Muscle of arm (tissue), 14 donors: Measurements from ENCODE around the gene FDX1. TPM values are rescaled to one million over a fixed set of nuclear protein-coding genes. Genes with fewer than 3 reads are reported as not detected.
"Not testable (repeated sequence)": the region's sequence is repeated elsewhere in the genome, so short reads cannot be mapped to it uniquely, and the experiment has no call there.

Experiments
- DNase-seq: peaks from one replicate; pipeline ENCODE4 v3.0.0-alpha.2; 2013
- long read RNA-seq, 11 donors: transcript quantifications; one replicate each; lab custom pipeline, GENCODE V29; 2026
- polyA plus RNA-seq, 12 donors: library from polyadenylated mRNA; unstranded; fragments of 120-200 nt; gene quantifications; one replicate each; pipeline ENCODE4 v1.2.1, GENCODE V29; 2013; ENCODE audit not compliant: insufficient read length in 12 of 12

The FDX1 gene, protein sequence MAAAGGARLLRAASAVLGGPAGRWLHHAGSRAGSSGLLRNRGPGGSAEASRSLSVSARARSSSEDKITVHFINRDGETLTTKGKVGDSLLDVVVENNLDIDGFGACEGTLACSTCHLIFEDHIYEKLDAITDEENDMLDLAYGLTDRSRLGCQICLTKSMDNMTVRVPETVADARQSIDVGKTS
- 10 to 100 TPM in 6 of 12 donors, 1 to 10 TPM in 5, not detected in 1; 6.6 to 15.0 (median 10.6) TPM for polyA plus RNA-seq
- long read RNA-seq, donor 1, transcript FDX1-201 (4 exons, 3,206 nt) = major isoform, 55 of 68 reads
- long read RNA-seq, donor 1, partial matches to known transcripts = 13 of 68 reads
- long read RNA-seq, donor 1, other reads (novel, unspliced or antisense) = 0 of 68 reads
- long read RNA-seq, donor 2, transcript FDX1-201 (4 exons, 3,206 nt) = major isoform, 34 of 48 reads
- long read RNA-seq, donor 2, partial matches to known transcripts = 14 of 48 reads
- long read RNA-seq, donor 2, other reads (novel, unspliced or antisense) = 0 of 48 reads
- long read RNA-seq, donor 3, transcript FDX1-201 (4 exons, 3,206 nt) = major isoform, 5 of 5 reads
- long read RNA-seq, donor 3, partial matches to known transcripts = 0 of 5 reads
- long read RNA-seq, donor 3, other reads (novel, unspliced or antisense) = 0 of 5 reads
- long read RNA-seq, donor 4, transcript FDX1-201 (4 exons, 3,206 nt) = major isoform, 6 of 6 reads
- long read RNA-seq, donor 4, partial matches to known transcripts = 0 of 6 reads
- long read RNA-seq, donor 4, other reads (novel, unspliced or antisense) = 0 of 6 reads
- long read RNA-seq, donor 5 = 0 reads
- long read RNA-seq, donor 6, transcript FDX1-201 (4 exons, 3,206 nt) = major isoform, 20 of 27 reads
- long read RNA-seq, donor 6, partial matches to known transcripts = 7 of 27 reads
- long read RNA-seq, donor 6, other reads (novel, unspliced or antisense) = 0 of 27 reads
- long read RNA-seq, donor 7, transcript FDX1-201 (4 exons, 3,206 nt) = major isoform, 8 of 8 reads
- long read RNA-seq, donor 7, partial matches to known transcripts = 0 of 8 reads
- long read RNA-seq, donor 7, other reads (novel, unspliced or antisense) = 0 of 8 reads
- long read RNA-seq, donor 8, transcript FDX1-201 (4 exons, 3,206 nt) = major isoform, 15 of 15 reads
- long read RNA-seq, donor 8, partial matches to known transcripts = 0 of 15 reads
- long read RNA-seq, donor 8, other reads (novel, unspliced or antisense) = 0 of 15 reads
- long read RNA-seq, donor 9, transcript FDX1-201 (4 exons, 3,206 nt) = major isoform, 11 of 11 reads
- long read RNA-seq, donor 9, partial matches to known transcripts = 0 of 11 reads
- long read RNA-seq, donor 9, other reads (novel, unspliced or antisense) = 0 of 11 reads
- long read RNA-seq, donor 10, transcript FDX1-201 (4 exons, 3,206 nt) = major isoform, 14 of 14 reads
- long read RNA-seq, donor 10, partial matches to known transcripts = 0 of 14 reads
- long read RNA-seq, donor 10, other reads (novel, unspliced or antisense) = 0 of 14 reads
- long read RNA-seq, donor 11, transcript FDX1-201 (4 exons, 3,206 nt) = major isoform, 11 of 11 reads
- long read RNA-seq, donor 11, partial matches to known transcripts = 0 of 11 reads
- long read RNA-seq, donor 11, other reads (novel, unspliced or antisense) = 0 of 11 reads

DNA sequence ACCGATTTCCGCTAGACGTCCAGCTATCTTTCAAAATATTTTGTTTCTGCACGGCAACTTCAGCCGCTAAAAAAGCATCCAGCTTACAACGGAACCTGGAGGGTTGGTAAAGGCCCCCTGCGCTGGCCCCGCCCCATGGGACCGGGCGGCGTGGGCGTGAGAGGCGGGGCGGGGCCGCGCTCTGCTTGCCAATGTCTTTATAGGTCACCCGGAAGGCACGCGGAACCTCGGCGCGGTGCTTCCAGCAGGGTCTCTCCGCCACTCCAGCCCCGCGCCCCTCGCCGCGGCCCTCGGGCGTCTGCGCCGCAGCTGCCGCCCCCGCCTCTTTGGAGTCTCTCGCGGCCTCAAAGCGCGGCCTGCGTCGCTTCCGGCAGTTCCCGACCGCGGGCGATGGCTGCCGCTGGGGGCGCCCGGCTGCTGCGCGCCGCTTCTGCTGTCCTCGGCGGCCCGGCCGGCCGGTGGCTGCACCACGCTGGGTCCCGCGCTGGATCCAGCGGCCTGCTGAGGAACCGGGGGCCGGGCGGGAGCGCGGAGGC is at the start of gene FDX1:
Gene FDX1, plus strand, starts transcription at position 218 of the 536 bp plus-strand sequence. Its CDS starts 173 bp downstream, at position 391.
- peak; percentile 76 for DNase-seq

DNA sequence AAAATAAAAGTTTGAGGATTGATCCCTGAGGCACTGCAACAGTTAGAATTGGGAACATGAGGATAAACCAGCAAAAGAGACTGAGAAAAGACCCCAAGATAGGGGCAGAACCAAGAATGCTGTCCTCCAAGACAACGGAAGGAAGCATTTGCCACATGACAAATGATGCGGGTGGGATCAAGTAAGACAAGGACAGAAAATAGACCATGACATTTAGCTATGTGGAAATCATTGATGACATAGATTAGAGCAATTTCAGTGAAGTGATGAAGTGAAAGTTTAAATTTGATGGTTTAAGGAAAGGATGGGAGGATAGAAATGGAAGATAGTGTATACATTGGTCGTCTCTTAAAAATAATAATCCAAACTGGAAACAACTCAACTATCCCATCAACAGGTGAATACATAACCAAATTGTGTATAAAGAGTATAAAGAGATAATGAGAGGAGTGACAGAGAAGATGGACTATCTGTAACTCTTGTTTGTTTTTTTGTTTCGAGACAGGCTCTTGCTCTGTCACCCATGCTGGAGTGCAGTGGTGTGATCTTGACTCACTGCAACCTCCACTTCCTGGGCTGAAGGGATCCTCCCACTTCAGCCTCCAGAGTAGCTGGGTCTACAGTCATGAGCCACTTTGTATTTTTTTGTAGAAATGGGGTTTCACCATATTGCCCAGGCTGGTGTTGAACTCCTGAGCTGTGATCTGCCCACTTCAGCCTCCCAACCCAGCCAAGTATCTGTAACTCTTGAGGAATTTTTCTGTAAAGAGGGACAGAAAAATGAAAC is 48.7 kb upstream of the FDX1 start:
- no peak for DNase-seq

DNA sequence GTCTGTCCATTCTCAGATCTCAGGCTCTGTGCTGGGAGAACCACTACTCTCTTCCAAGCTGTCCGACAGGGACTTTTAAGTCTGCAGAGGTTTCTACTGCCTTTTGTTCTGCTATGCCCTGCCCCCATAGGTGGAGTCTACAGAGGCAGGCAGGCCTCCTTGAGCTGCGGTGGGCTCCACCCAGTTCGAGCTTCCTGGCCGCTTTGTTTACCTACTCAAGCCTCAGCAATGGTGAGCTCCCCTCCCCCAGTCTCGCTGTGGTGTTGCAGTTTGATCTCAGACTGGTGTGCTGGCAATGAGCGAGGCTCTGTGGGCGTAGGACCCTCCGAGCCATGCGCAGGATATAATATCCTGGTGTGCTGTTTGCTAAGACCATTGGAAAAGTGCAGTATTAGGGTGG is 41.5 kb upstream of the FDX1 start:
- DNase-seq = not testable (repeated sequence)

DNA sequence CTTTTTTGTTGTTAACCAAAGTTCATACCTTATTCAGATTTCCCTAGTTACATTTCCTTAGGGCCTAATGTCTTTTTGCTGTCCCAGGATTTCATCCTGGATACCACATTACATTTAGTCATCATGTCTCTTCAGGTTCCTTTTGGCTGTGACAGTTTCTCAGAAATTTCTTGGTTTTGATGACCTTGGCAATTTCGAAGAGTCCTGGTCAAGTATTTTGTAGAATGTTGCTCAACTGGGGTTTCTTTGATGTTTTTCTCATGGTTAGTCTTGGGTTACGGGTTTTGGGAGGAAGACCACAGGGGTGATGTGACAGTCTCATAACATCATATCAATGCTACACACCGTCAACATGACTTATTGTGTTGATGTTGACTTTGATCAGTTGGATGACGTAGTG is 39.8 kb upstream of the FDX1 start:
- DNase-seq = no peak

DNA sequence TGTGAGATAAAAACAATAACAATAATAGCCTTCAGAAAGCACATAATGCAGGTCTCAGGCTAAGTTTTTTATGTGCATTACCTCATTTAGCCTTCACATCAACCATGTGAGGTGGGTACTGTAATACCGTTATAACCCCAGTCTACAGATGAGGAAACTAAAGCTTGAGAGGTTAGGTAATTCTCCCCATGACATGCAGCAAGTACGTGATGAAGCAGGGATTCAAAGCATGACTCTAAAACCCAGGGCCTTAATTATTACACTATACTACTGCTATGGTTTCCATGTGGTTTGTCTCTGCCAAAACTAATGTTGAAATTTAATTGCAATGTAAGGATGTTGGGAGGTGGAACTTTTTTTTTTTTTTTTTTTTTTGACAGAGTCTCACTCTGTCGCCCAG is 37.7 kb upstream of the FDX1 start:
- DNase-seq = no peak

DNA sequence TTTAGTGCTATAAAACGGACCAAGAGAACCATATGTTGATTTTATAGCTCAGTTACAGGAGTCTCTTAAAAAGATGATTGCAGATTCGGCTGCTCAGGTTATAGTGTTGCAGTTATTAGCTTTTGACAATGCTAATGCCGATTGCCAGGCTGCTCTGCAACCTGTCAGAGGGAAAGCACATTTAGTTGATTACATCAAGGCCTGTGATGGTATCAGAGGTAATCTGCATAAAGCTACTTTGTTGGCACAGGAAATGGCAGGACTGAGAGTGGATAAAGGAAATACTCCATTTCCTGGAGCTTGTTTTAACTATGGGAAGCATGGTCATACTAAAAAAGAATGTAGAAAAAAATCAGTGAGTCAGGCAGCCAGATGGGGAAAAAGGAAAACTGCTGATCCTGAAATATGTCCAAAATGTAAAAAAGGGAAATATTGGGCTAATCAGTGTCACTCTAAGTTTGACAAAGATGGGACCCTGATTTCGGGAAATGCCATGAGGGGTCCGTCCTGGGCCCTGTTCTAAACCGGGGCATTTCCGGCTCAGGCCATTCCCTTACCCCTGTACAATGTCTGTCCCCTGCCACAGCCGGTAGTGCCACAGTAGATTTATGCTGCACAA is 32.0 kb upstream of the FDX1 start:
- not testable (repeated sequence) for DNase-seq

DNA sequence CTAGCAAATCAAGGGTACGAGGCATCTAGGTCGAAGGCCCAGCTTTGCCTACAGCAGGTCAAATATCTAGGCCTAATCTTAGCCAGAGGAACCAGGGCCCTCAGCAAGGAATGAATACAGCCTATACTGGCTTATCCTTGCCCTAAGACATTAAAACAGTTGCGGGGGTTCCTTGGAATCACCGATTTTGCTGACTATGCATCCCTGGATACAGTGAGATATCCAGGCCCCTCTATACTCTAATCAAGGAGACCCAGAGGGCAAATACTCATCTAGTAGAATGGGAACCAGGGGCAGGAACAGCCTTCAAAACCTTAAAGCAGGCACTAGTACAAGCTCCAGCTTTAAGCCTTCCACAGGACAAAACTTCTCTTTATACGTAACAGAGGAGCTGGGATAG is 26.2 kb upstream of the FDX1 start:
- DNase-seq = not testable (repeated sequence)

DNA sequence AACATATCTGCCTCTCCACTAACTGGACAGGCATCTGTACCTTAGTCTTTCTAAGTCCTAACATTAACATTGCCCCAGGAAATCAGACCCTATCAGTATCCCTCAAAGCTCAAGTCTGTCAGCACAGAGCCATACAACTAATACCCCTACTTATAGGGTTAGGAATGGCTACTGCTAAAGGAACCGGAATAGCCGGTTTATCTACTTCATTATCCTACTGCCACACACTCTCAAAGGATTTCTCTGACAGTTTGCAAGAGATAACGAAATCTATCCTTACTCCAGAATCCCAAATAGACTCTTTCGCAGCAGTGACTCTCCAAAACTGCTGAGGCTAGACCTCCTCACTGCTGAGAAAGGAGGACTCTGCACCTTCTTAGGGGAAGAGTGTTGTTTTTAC is 24.1 kb upstream of the FDX1 start:
- not testable (repeated sequence) for DNase-seq

DNA sequence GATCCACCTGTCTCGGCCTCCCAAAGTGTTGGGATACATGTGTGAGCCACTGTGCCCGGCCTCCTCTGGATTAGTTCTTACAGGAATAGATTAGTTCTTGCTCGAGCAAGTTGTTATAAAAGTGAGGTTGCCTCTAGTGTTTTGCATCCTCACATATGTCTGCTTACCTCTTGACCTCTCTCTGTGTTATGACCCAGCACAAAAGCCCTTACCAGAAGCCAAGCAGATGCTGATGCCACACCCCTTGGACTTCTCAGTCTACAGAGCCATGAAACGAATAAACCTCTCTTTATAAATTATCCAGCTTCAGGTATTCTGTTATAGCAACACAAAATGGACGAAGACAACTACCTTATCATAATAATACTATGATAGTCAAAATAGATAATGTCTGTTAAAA is 22.4 kb upstream of the FDX1 start:
- no peak for DNase-seq

DNA sequence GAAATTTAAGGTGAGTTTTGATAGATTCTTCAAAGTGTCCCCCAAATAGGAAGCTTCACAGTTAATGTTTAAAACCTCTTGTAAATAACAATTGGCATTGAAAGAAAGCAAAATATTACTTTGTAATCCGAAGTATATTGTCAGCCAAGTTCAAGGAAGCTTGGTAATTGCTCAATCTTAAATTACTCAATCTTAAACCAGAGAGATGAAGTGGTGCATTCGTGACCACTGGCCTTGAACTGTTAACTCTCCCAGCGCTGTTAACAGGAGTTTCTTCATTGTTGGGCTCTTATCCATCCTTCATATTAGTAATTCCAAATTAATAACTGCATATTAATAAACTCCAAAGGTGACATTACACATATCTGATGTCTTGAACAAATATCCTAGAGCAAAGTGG is 20.6 kb upstream of the FDX1 start:
- DNase-seq = no peak

DNA sequence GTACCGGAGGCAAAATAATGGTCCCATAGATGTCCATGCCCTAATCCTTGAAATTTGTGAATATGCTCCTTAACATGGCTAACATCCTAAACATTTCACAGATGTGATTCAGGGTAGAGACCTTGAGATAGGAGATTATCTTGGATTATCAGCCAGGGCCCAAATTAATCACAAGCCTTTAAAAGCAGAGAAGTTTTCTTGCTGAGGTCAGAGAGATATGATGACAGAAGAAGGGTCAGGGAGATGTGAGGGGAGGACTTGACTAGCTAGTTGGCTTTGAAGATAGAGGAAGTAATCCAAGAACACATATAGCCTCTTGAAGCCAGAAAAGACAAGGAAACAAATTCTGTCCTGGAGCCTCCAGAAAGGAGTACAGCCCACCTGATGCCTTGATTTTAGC is 19.1 kb upstream of the FDX1 start:
- no peak for DNase-seq

DNA sequence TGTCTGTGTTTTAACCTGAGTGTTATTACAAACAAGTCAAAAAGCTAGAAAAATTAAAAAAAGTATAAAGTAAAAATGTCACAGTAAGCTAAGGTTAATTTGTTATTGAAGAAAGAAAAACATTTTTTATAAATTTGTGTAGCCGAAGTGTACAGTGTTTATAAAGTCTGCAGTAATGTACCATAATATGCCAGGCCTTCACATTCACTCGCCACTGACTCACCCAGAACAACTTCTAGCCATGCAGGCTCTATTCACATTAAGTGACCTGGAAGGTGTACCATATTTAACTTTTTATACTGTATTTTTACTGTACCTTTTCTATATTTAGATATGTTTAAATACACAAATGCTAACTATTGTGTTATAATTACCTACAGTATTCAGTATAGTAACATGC is 14.7 kb upstream of the FDX1 start:
- DNase-seq = no peak

DNA sequence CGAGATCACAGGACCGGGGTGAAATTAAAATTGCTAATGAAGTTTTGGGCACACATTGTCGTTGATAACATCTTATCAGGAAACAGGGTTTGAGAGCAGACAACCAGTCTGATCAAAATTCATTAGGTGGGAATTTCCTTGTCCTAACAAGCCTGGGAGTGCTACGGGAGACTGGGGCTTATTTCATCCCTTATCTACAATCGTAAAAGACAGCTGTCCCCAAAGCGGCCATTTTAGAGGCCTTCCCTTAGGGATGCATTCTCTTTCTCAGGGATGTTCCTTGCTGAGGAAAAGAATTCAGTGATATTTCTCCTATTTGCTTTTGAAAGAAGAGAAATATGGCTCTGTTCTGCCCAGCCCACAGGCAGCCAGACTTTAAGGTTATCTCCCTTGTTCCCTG is 8.1 kb upstream of the FDX1 start:
- DNase-seq = not testable (repeated sequence)

DNA sequence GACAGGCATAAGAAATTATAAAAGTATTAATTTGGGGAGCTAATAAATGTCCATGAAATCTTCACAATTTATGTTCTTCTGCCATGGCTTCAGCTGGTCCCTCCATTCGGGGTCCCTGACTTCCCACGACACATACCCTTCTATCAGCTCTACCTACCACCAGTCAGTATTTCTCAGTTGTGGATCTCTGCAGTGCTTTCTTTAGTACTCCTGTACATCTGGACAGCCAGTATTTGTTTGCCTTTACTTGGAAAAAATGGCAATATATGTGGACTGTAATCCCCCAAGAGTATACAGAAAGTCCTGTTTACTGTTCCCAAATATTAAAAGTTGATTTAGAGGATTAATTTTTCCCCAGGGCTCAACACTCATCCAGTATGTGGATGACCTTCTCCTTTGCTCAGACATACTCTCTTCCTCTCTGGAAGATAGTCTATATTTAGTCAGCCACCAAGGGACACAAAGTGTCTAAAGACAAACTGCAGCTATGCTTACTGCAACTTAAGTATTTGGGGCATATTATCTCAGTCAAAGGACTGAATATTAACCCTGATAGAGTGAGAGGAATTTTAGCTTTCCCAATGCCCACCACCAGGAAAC is 7.3 kb upstream of the FDX1 start:
- DNase-seq = no peak

DNA sequence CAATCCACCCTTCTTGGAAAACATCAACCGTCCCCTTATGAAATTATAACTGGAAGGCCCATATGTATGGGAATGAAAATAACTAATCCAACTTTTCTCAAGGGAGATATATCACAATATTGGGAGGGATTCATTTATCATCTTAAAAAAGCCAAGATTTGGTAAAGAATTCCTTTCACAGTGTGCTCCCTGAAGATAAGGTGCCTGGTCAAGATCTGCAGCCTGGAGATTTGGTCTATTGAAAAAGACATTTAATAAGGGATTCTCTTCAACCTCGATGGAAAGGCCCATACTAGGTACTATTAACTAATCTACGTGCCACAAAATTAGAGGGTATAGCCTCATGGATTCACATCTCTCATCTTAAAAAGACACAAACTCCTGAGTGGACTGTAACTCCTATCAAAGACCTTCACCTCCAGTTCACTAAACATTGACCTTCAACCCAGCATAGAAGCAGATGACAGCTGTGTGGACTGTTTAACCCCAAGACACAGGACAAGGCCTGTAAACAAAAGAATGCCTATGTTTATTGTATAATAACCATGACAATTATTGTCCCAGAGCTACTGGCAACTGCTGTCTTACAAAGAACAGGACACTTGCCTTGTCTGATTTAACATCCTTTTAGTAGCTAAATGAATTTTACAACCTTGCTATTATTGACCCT is 4.8 kb upstream of the FDX1 start:
- no peak for DNase-seq

DNA sequence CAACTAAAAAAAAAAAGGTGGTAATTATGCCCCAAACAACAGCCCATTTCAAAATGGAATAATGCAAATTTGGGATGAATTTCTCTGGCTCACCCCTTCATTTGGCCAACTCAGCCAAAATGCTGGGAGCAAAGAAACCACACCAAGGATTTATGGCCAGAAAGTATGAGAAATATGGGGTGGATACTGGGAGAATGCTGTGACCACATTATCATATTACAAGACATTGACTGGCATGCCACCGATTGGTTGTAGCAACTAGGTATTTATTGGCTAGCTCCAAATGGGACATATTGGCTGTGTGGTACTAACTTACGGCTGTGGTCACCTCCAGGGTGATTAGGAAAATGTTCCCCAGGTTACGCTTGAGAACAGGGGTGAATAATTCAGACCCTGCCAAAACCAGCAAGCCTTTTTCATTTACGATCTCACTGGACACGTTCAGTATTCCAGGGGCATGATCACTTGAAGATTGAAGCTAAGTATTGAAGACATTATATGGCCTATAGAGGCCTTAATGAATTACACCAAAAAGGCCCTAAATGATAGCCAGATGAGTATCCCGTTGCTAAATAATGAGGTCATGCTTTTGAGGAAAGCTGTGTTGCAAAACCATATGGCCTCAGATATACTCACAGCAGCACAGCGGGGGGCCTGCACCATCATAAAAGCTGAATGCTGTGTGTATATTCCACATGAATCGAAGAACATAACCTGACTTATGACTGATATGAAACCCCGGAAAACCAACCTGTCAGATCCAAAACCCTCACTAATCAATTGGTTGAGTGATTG is 3.8 kb upstream of the FDX1 start:
- no peak for DNase-seq

DNA sequence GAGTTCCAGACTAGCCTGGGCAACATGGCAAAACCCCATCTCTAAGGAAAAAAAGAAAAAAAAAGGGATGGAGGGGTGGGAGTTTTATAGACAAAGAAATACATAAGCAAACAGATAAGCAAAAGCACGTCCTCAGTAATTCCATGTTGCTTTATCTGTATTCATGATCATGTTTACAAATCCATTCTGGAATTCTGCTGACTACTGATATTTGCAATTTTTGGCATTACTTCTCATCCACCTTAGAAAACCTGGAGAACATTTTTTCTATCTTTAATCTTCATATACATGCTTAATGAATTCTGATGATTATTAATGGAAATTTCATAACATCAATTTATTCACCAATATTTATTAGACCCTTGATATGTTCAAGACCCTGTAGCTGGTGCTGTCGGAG is 1.7 kb upstream of the FDX1 start:
- no peak for DNase-seq
